Measurements from ENCODE around the gene VPS4B.
A peak's percentile ranks its signal among the peaks of the same experiment; 100 is the strongest.

Gene VPS4B

DNA sequence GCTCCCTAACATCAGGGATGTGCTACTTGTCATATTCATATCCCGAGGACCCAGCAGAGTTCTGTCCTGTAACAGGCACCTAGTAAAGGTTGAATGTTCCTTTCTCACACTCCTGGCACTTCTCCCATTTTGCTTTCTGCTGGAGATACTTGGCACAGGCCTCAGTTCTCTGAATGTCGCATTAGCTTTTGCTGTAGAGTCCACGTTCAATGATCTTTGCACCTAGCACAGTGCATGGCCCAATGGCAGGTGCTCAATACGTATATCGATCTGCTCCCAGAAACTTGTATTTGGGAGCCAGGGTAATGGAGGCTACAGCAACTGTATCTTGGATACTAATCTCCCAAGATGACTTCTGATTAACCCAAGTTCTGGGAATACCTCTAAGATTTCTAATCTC is 24.8 kb upstream of the VPS4B start:
- no peaks in the 10 kb centered on the region for H3K36me3 ChIP-seq (ENCODE audit: control insufficient read depth, insufficient read depth, low read length)
- no peak overlapping the region for H3K27ac ChIP-seq (ENCODE audit: low read depth, low read length)
- H3K4me3 ChIP-seq (ENCODE audit: low read length) = no peak overlapping the region
- peaks cover 6% of the 10 kb centered on the region for H3K4me1 ChIP-seq (ENCODE audit: control insufficient read depth, insufficient read depth, low read length)
- H3K9ac ChIP-seq (ENCODE audit: low read length) = no peak overlapping the region
- no peaks in the 10 kb centered on the region for H3K27me3 ChIP-seq (ENCODE audit: control insufficient read depth, insufficient read depth, low read length)

DNA sequence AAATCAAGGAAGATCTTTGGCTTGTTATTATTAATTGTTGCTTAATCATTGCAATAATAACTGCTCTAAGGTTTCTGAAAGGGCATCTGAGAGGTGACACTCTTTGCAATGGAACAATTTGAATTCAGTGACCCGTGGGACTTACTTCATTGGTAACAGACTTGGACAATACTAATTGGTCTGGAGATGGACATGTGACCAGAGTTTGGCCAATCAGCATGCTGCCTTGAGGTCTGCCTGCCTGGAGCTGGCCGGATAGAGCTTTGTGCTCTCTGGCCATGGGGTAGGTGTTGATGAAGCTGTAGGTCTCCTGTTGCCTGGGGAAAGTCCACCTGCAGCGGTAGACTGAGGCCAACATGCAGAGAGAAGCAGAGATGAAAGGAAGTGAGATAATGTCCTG is 24.0 kb upstream of the VPS4B start:
- Histone ChIP-seq H3K27me3 (ENCODE audit: control insufficient read depth, insufficient read depth, low read length) (no peaks in the 10 kb centered on the region), H3K36me3 (ENCODE audit: control insufficient read depth, insufficient read depth, low read length) (no peaks in the 10 kb centered on the region), H3K4me1 (ENCODE audit: control insufficient read depth, insufficient read depth, low read length) (peaks cover 3% of the 10 kb centered on the region), H3K27ac (ENCODE audit: low read depth, low read length) (no peak overlapping the region), H3K4me3 (ENCODE audit: low read length) (no peak overlapping the region), H3K9ac (ENCODE audit: low read length) (no peak overlapping the region)

DNA sequence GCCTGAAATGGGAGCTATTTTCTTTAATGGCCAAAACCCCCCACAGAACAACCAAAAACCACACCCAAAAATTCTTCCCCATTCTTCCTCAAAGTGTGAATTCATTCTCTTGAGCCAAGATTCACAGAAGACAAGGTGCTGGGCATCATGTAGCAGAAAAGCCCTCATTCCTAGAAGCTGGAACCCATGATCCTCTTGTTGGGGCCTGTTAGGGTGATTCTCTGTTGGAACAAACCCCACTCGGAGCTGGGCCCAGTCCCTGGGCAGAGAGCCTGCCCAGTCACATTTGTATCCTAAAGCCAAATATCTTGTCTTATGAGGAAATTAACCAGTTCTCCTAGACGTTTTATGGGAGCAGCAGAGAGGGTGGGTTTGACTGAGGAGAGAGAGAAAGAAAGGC is 22.8 kb upstream of the VPS4B start:
- Histone ChIP-seq H3K9ac (ENCODE audit: low read length) (no peak overlapping the region), H3K4me1 (ENCODE audit: control insufficient read depth, insufficient read depth, low read length) (peaks cover 6% of the 10 kb centered on the region), H3K36me3 (ENCODE audit: control insufficient read depth, insufficient read depth, low read length) (no peaks in the 10 kb centered on the region), H3K4me3 (ENCODE audit: low read length) (no peak overlapping the region), H3K27me3 (ENCODE audit: control insufficient read depth, insufficient read depth, low read length) (no peaks in the 10 kb centered on the region), H3K27ac (ENCODE audit: low read depth, low read length) (peak overlapping the region; percentile 56)

- Histone ChIP-seq H3K36me3 (ENCODE audit: control insufficient read depth, insufficient read depth, low read length) (no peaks in the 10 kb centered on the region), H3K4me3 (ENCODE audit: low read length) (no peak overlapping the region), H3K4me1 (ENCODE audit: control insufficient read depth, insufficient read depth, low read length) (peaks cover 6% of the 10 kb centered on the region), H3K9ac (ENCODE audit: low read length) (no peak overlapping the region), H3K27me3 (ENCODE audit: control insufficient read depth, insufficient read depth, low read length) (no peaks in the 10 kb centered on the region), H3K27ac (ENCODE audit: low read depth, low read length) (peak overlapping the region; percentile 56)
Observed at GRCh38 chr18:63444580-63444979, 22.3 kb upstream of the VPS4B start.

DNA sequence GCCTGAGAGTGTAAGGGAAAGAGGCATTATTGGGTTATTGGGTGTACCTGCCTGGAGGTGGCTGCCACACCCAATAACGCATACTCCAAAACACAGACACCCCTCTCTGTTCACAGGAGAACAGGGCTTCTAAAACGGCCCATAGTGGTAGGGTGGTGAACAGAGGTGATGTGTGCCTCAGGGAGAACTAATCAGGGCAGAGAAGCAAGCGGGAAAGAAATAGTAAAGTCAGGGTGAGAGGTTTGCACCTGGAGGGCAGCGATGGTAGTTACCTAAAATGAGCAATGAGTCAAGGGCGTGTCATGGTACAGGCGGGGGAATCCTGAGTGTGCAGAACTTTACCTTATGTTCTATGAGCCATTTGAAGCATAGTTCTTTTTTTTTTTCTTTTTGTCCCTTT is 21.6 kb upstream of the VPS4B start:
- no peak overlapping the region for H3K27ac ChIP-seq (ENCODE audit: low read depth, low read length)
- H3K27me3 ChIP-seq (ENCODE audit: control insufficient read depth, insufficient read depth, low read length) = no peaks in the 10 kb centered on the region
- H3K4me1 ChIP-seq (ENCODE audit: control insufficient read depth, insufficient read depth, low read length) = peaks cover 6% of the 10 kb centered on the region
- no peak overlapping the region for H3K4me3 ChIP-seq (ENCODE audit: low read length)
- no peaks in the 10 kb centered on the region for H3K36me3 ChIP-seq (ENCODE audit: control insufficient read depth, insufficient read depth, low read length)
- H3K9ac ChIP-seq (ENCODE audit: low read length) = no peak overlapping the region

DNA sequence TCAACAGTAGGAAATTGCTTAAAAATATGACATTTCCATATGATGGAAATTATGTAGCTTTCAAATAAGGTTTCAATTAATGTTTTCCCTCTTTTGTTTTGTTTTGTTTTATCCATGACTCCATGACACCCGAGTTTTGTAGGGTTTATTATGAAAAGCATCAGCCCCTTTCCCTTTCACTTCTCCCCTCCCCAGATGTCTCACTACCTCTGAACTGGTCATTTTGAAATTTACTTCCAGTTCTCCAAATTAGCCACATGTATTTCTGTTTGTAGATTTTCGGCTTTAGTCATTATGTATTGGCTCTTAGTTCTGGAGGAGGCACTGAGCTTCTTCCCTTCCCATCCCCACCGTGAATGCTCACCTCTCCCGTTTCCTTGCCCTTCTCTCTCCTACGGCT is 18.6 kb upstream of the VPS4B start:
- H3K36me3 ChIP-seq (ENCODE audit: control insufficient read depth, insufficient read depth, low read length) = no peaks in the 10 kb centered on the region
- peaks cover 6% of the 10 kb centered on the region for H3K4me1 ChIP-seq (ENCODE audit: control insufficient read depth, insufficient read depth, low read length)
- no peaks in the 10 kb centered on the region for H3K27me3 ChIP-seq (ENCODE audit: control insufficient read depth, insufficient read depth, low read length)
- no peak overlapping the region for H3K4me3 ChIP-seq (ENCODE audit: low read length)
- H3K9ac ChIP-seq (ENCODE audit: low read length) = no peak overlapping the region
- H3K27ac ChIP-seq (ENCODE audit: low read depth, low read length) = no peak overlapping the region

DNA sequence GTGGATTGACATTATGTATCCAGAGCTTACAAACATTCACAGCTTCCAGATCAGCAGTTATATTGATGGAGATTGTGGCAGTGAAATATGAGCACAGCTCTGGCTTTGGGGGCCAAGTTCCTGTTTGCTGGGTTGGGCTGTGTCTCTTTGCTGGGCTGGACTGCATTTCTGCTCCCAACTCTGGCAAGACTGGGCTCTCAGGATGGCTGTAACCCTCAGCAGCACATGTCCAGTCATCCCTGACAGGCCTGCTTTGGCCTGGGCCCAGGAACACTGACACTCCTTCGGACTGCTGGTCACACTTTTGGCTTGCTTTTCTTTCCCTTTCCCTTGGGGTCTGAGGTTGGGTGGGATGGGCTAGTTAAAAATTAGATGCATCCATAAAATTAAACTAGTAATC is 17.9 kb upstream of the VPS4B start:
- no peak overlapping the region for H3K9ac ChIP-seq (ENCODE audit: low read length)
- H3K4me1 ChIP-seq (ENCODE audit: control insufficient read depth, insufficient read depth, low read length) = peaks cover 6% of the 10 kb centered on the region
- no peaks in the 10 kb centered on the region for H3K36me3 ChIP-seq (ENCODE audit: control insufficient read depth, insufficient read depth, low read length)
- H3K27me3 ChIP-seq (ENCODE audit: control insufficient read depth, insufficient read depth, low read length) = no peaks in the 10 kb centered on the region
- no peak overlapping the region for H3K4me3 ChIP-seq (ENCODE audit: low read length)
- H3K27ac ChIP-seq (ENCODE audit: low read depth, low read length) = no peak overlapping the region

GRCh38 chr18:63439334-63439733 is 17.1 kb upstream of the VPS4B start:
- Histone ChIP-seq H3K4me1 (ENCODE audit: control insufficient read depth, insufficient read depth, low read length) (peaks cover 2% of the 10 kb centered on the region), H3K27me3 (ENCODE audit: control insufficient read depth, insufficient read depth, low read length) (no peaks in the 10 kb centered on the region), H3K9ac (ENCODE audit: low read length) (no peak overlapping the region), H3K27ac (ENCODE audit: low read depth, low read length) (no peak overlapping the region), H3K4me3 (ENCODE audit: low read length) (no peak overlapping the region), H3K36me3 (ENCODE audit: control insufficient read depth, insufficient read depth, low read length) (no peaks in the 10 kb centered on the region)

DNA sequence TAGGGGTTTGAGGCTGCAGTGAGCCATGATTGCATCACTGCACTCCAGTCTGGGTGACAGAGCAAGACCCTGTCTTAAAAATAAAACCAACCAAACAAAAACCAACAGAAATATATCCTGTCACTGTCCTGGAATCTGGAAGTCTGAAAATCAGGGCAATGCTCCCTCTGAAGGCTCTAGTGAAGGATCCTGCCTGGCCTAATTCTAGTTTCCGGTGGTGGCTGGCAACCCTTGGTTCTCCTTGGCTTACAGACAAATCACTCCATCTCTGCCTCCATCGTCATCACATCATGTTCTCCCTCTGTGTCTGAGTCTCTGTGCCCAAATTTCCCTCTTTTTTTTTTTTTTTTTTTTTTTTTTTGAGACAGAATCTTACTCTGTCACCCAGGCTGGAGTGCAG is 15.9 kb upstream of the VPS4B start:
- no peak overlapping the region for H3K27ac ChIP-seq (ENCODE audit: low read depth, low read length)
- no peaks in the 10 kb centered on the region for H3K36me3 ChIP-seq (ENCODE audit: control insufficient read depth, insufficient read depth, low read length)
- no peaks in the 10 kb centered on the region for H3K27me3 ChIP-seq (ENCODE audit: control insufficient read depth, insufficient read depth, low read length)
- H3K9ac ChIP-seq (ENCODE audit: low read length) = no peak overlapping the region
- H3K4me3 ChIP-seq (ENCODE audit: low read length) = no peak overlapping the region
- H3K4me1 ChIP-seq (ENCODE audit: control insufficient read depth, insufficient read depth, low read length) = peaks cover 2% of the 10 kb centered on the region

DNA sequence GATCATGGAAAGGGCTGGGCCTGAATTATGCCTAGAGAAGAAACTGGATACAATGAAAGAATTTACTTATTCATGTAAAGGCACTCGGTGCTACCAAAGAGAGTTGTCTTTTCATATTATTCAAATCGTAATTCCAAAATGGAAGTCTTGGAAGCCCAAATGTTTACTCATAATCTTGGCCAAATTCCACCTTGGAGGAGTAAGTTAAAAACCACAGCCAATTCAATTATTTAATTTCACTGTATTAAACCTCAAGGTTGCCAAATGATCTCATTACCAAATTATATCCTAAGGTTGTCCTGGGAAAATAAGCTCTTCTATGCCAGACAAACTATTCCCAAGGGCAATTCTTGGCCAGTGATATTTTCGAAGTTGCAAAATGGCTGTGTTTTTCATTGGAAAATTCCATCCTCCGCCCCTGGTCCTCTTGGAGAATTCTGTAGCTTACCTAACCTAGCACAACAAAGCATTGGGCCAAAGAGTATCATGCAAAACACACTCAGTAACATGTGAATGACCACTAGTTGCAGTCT is 11.1 kb upstream of the VPS4B start:
- Histone ChIP-seq H3K27ac (ENCODE audit: low read depth, low read length) (no peak overlapping the region), H3K9ac (ENCODE audit: low read length) (no peak overlapping the region), H3K4me1 (ENCODE audit: control insufficient read depth, insufficient read depth, low read length) (no peaks in the 10 kb centered on the region), H3K27me3 (ENCODE audit: control insufficient read depth, insufficient read depth, low read length) (no peaks in the 10 kb centered on the region), H3K36me3 (ENCODE audit: control insufficient read depth, insufficient read depth, low read length) (no peaks in the 10 kb centered on the region), H3K4me3 (ENCODE audit: low read length) (no peak overlapping the region)

DNA sequence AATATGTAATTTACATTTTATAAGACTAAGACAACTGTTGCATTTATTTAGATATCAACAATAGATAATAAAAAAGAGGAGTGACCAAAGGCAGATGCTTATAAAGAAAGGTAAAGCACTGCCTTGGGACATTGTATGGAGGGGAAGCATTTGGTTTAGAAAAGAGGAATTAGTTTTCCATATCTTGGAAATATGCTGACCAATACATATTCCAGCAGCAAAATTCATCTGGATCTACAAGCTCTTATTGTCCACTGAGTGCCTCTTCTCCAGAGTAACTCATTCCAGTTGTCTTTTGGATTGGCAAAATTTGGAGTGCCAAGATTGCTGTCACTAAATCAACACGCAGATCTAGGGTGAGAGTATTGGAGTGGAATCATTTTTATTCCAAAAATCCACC is 8.9 kb upstream of the VPS4B start:
- Histone ChIP-seq H3K27me3 (ENCODE audit: control insufficient read depth, insufficient read depth, low read length) (no peaks in the 10 kb centered on the region), H3K4me1 (ENCODE audit: control insufficient read depth, insufficient read depth, low read length) (no peaks in the 10 kb centered on the region), H3K4me3 (ENCODE audit: low read length) (no peak overlapping the region), H3K9ac (ENCODE audit: low read length) (no peak overlapping the region), H3K27ac (ENCODE audit: low read depth, low read length) (no peak overlapping the region), H3K36me3 (ENCODE audit: control insufficient read depth, insufficient read depth, low read length) (no peaks in the 10 kb centered on the region)

DNA sequence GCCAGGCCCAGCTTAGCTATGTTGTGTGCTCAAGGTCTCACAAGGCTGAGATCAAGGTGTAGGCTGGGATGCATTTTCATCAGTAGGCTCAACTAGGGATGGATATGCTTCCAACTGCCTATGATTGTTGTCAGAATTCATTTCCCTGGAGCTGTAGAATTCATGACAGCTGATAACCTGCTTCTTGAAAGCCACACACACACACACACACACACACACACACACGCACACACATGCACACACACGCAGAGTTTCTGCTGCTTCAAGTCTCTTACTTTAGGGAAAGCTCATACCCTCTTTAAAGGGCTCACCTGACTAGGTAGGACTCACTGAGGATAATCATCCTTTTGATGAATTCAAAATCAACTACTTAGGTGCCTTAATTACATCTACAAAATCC is 8.2 kb upstream of the VPS4B start:
- H3K27me3 ChIP-seq (ENCODE audit: control insufficient read depth, insufficient read depth, low read length) = no peaks in the 10 kb centered on the region
- H3K36me3 ChIP-seq (ENCODE audit: control insufficient read depth, insufficient read depth, low read length) = no peaks in the 10 kb centered on the region
- H3K9ac ChIP-seq (ENCODE audit: low read length) = no peak overlapping the region
- no peak overlapping the region for H3K4me3 ChIP-seq (ENCODE audit: low read length)
- no peak overlapping the region for H3K27ac ChIP-seq (ENCODE audit: low read depth, low read length)
- no peaks in the 10 kb centered on the region for H3K4me1 ChIP-seq (ENCODE audit: control insufficient read depth, insufficient read depth, low read length)

DNA sequence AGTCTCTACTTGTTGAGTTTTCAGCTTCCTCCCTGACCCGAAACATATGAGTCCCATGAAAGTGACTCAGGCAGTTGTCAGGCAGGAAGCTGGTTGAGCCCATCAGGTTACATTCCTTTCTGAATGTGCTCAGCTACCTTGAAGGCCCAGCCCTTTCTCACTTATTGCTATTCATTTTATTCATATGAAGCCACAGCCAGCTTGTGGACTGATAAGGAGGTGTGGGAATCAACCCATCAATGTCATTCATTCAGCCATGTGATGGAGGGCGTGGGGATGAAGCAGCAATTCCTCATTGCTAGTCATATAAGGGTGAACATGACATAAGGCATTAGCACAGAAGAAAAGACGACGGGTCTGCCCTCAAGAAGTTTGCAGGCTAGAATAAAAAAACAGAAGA is 5.3 kb upstream of the VPS4B start:
- Histone ChIP-seq H3K9ac (ENCODE audit: low read length) (no peak overlapping the region), H3K27me3 (ENCODE audit: control insufficient read depth, insufficient read depth, low read length) (no peaks in the 10 kb centered on the region), H3K27ac (ENCODE audit: low read depth, low read length) (no peak overlapping the region), H3K4me3 (ENCODE audit: low read length) (no peak overlapping the region), H3K4me1 (ENCODE audit: control insufficient read depth, insufficient read depth, low read length) (peaks cover 6% of the 10 kb centered on the region), H3K36me3 (ENCODE audit: control insufficient read depth, insufficient read depth, low read length) (no peaks in the 10 kb centered on the region)

All from rectal smooth muscle tissue (tissue), 1 donor.